Hematopoietic multipotent progenitor cell treated with erythropoietin and hydrocortisone succinate and interleukin-3 and kit ligand, for 6 days (in vitro differentiated cells): ENCODE data around the gene IKZF5.

Experiments
- DNase-seq: peaks from one replicate; pipeline ENCODE4 v3.0.0-alpha.2; 2015

IKZF5 gene

GRCh38 chr10:123014772-123015171 is 6.2 kb upstream of the IKZF5 start:
- no peak for DNase-seq

GRCh38 chr10:123013456-123014419 is 5.1 kb upstream of the IKZF5 start:
- no peak for DNase-seq

GRCh38 chr10:123011987-123012386 is 3.4 kb upstream of the IKZF5 start:
- no peak for DNase-seq

GRCh38 chr10:123009105-123009820 is 668 bp upstream of the IKZF5 start:
- peak; percentile 69 for DNase-seq

GRCh38 chr10:123007558-123008354 is 839 bp downstream of the IKZF5 start:
- peak; percentile 86 for DNase-seq

GRCh38 chr10:123004298-123004697 is 4.3 kb downstream of the IKZF5 start:
- DNase-seq: no peak

GRCh38 chr10:123001370-123001769 is 7.2 kb downstream of the IKZF5 start:
- peak; percentile 54 for DNase-seq

- DNase-seq: no peak
Observed at GRCh38 chr10:123000155-123000554, 8.4 kb downstream of the IKZF5 start.

- DNase-seq: peak; percentile 29
Observed at GRCh38 chr10:122999347-122999746, 9.2 kb downstream of the IKZF5 start.

- DNase-seq: no peak
Observed at GRCh38 chr10:122998934-122999333, 9.7 kb downstream of the IKZF5 start.

GRCh38 chr10:122998360-122998917 is 10.2 kb downstream of the IKZF5 start:
- DNase-seq: no peak

GRCh38 chr10:122997864-122998263 is 10.7 kb downstream of the IKZF5 start:
- no peak for DNase-seq

GRCh38 chr10:122995936-122996335 is 12.7 kb downstream of the IKZF5 start:
- no peak for DNase-seq

GRCh38 chr10:122993797-122994336 is 14.7 kb downstream of the IKZF5 start:
- no peak for DNase-seq

- DNase-seq: no peak
Observed at GRCh38 chr10:122992031-122992585, 16.5 kb downstream of the IKZF5 start.

GRCh38 chr10:122990278-122990677 is 18.3 kb downstream of the IKZF5 start:
- no peak for DNase-seq

- DNase-seq: no peak
Observed at GRCh38 chr10:122988501-122988900, 20.1 kb downstream of the IKZF5 start.

GRCh38 chr10:122986335-122986734 is 22.3 kb downstream of the IKZF5 start:
- no peak for DNase-seq

- no peak for DNase-seq
Observed at GRCh38 chr10:122984708-122985107, 23.9 kb downstream of the IKZF5 start.

GRCh38 chr10:122983898-122984297 is 24.7 kb downstream of the IKZF5 start:
- DNase-seq: no peak

GRCh38 chr10:122981066-122981464 is 27.5 kb downstream of the IKZF5 start:
- DNase-seq: peak; percentile 75
